ENCODE data around the gene CCDC177.

- no peak for TF ChIP-seq EZH2 (IDR thresholded peaks at IDR 0.05; ENCODE audit: borderline replicate concordance)
- TF ChIP-seq CTCF (IDR thresholded peaks at IDR 0.05; ENCODE audit: poor library complexity), result no peak
These were observed 49.5 kb upstream of the CCDC177 start for GRCh38 chr14:69624136-69624535.

All from hepatocyte (in vitro differentiated cells).